HepG2 (cell line): Measurements from ENCODE around the gene NFYC. TPM values are rescaled to one million over a fixed set of nuclear protein-coding genes. Genes with fewer than 3 reads are reported as not detected.

Source experiments
- DPF2 ChIP-seq: sonication (generic); formaldehyde crosslinking; IDR thresholded peaks from 2 replicates; pipeline ENCODE4 v1.4.0; 2020; ENCODE audit warnings: mild to moderate bottlenecking, low read depth, missing genetic modification reagents, borderline replicate concordance
- EHMT2 ChIP-seq: fragments of 200-600 bp; sonication (generic); IDR thresholded peaks from 2 replicates; pipeline ENCODE4 v1.7.0; 2017; ENCODE audit warnings: antibody characterized with exemption, low read depth, low read length, borderline replicate concordance
- FOXA1 ChIP-seq, 2 experiments: fragments of 450-650 bp in 1 of 2; sonication (generic) in 1 of 2; formaldehyde crosslinking in 1 of 2; IDR thresholded peaks; 2 replicates each; pipeline versions ENCODE4 v1.4.0 to v1.6.1; 2016 to 2020; ENCODE audit warnings: missing genetic modification reagents in 1 of 2
- ISX ChIP-seq: sonication (generic); formaldehyde crosslinking; conservative IDR thresholded peaks from 2 replicates; pipeline ENCODE4 v1.5.0; 2020; ENCODE audit warnings: missing genetic modification reagents
- KLF6 ChIP-seq: IDR thresholded peaks from 2 replicates; pipeline ENCODE4 v1.8.0; 2016; ENCODE audit warnings: missing biosample characterization, missing genetic modification reagents
- KMT2A ChIP-seq: sonication (generic); formaldehyde crosslinking; IDR thresholded peaks from 2 replicates; pipeline ENCODE4 v1.4.0; 2020; ENCODE audit warnings: missing genetic modification reagents
- NCOR1 ChIP-seq: fragments of 200-600 bp; sonication (generic); IDR thresholded peaks from 2 replicates; pipeline ENCODE4 v1.7.0; 2017; ENCODE audit warnings: antibody characterized with exemption, low read length, borderline replicate concordance
- NR2F6 ChIP-seq, 2 experiments: IDR thresholded peaks; 2 replicates each; pipeline ENCODE4 v1.6.1; 2016; ENCODE audit warnings: antibody characterized with exemption in 1 of 2, mild to moderate bottlenecking in 1 of 2
- PATZ1 ChIP-seq: sonication (generic); formaldehyde crosslinking; IDR thresholded peaks from 2 replicates; pipeline ENCODE4 v1.4.0; 2020; ENCODE audit warnings: missing genetic modification reagents
- PITX1 ChIP-seq: sonication (generic); formaldehyde crosslinking; IDR thresholded peaks from 2 replicates; pipeline ENCODE4 v1.5.1; 2020; ENCODE audit warnings: mild to moderate bottlenecking, missing genetic modification reagents
- RARA ChIP-seq: IDR thresholded peaks from 2 replicates; pipeline ENCODE4 v1.6.1; 2016; ENCODE audit warnings: missing genetic modification reagents, missing compliant biosample characterization
- REL ChIP-seq: sonication (generic); formaldehyde crosslinking; conservative IDR thresholded peaks from 2 replicates; pipeline ENCODE4 v1.8.0; 2022; ENCODE audit warnings: mild to moderate bottlenecking, missing genetic modification reagents, moderate library complexity
- RXRA ChIP-seq: sonication (generic); formaldehyde crosslinking; IDR thresholded peaks from 2 replicates; pipeline ENCODE4 v1.5.1; 2020; ENCODE audit warnings: missing genetic modification reagents
- RXRB ChIP-seq: IDR thresholded peaks from 2 replicates; pipeline ENCODE4 v1.6.1; 2016; ENCODE audit warnings: borderline replicate concordance, missing genetic modification reagents, missing compliant biosample characterization
- SALL1 ChIP-seq: sonication (generic); formaldehyde crosslinking; IDR thresholded peaks from 2 replicates; pipeline ENCODE4 v1.8.0; 2022; ENCODE audit warnings: mild to moderate bottlenecking, missing genetic modification reagents
- SAP130 ChIP-seq: IDR thresholded peaks from 2 replicates; pipeline ENCODE4 v1.6.1; 2016; ENCODE audit warnings: low read depth
- SKI ChIP-seq: fragments of 450-650 bp; IDR thresholded peaks from one replicate; pipeline ENCODE4 v1.6.1; 2018; ENCODE audit warnings: mild to moderate bottlenecking; ENCODE audit not compliant: partially characterized antibody
- YEATS4 ChIP-seq: sonication (generic); formaldehyde crosslinking; IDR thresholded peaks from 2 replicates; pipeline ENCODE4 v1.4.0; 2020; ENCODE audit warnings: missing genetic modification reagents, borderline replicate concordance
- ZBTB7A ChIP-seq: sonication (generic); formaldehyde crosslinking; IDR thresholded peaks from 2 replicates; pipeline ENCODE4 v1.8.0; 2022; ENCODE audit warnings: mild to moderate bottlenecking, missing genetic modification reagents
- ZKSCAN8 ChIP-seq: IDR thresholded peaks from 2 replicates; pipeline ENCODE4 v1.6.1; 2016; ENCODE audit warnings: borderline replicate concordance, missing genetic modification reagents, missing compliant biosample characterization
- ZNF446 ChIP-seq: sonication (generic); formaldehyde crosslinking; IDR thresholded peaks from 2 replicates; pipeline ENCODE4 v1.5.0; 2020; ENCODE audit warnings: mild to moderate bottlenecking, missing genetic modification reagents
- polyA plus RNA-seq, 8 experiments: library from polyadenylated mRNA; depleted of rRNA in 3 of 8; stranded (reverse) in 7 of 8; unstranded in 1 of 8; fragments of >200 nt; fragmentation: Illumina TruSeq in 4 of 8; extraction: Trizol in 4 of 8; gene quantifications; 2 replicates each; pipeline versions ENCODE4 v1.2.1 to v1.2.3, GENCODE V29; 2011 to 2016; ENCODE audit warnings: low read depth in 4 of 8, missing spikeins in 1 of 8, mixed read lengths in 1 of 8; ENCODE audit not compliant: insufficient read depth in 1 of 8
- total RNA-seq, 5 experiments: library from RNA; depleted of rRNA; stranded (reverse); fragments of >200 nt; fragmentation: Illumina TruSeq; extraction: Trizol; gene quantifications; 2 replicates each; pipeline ENCODE4 v1.2.3, GENCODE V29; 2016; ENCODE audit warnings: low read depth in 1 of 5
- TF ChIP-seq, protein P1 (sequence below): IDR thresholded peaks from 2 replicates; pipeline ENCODE4 v1.6.1; 2012; ENCODE audit warnings: low read depth, low read length, improper control_type of control experiment
- TF ChIP-seq, protein P2 (sequence below): sonication (generic); formaldehyde crosslinking; IDR thresholded peaks from 2 replicates; pipeline ENCODE4 v1.4.0; 2020; ENCODE audit warnings: missing genetic modification reagents, borderline replicate concordance
- TF ChIP-seq, protein P3 (sequence below): fragments of 450-650 bp; IDR thresholded peaks from 2 replicates; pipeline ENCODE4 v1.6.1; 2016

NFYC gene
- total and polyA plus RNA-seq, 2 of the 13 experiments (the other 11 are each of a cell fraction or from before 2014, with no cell fraction given), result 33.9 to 73.7 TPM

- peak; percentile 57; the same call in 1 of the 2 replicates for TF ChIP-seq EHMT2
- no peak for TF ChIP-seq FOXA1 (IDR thresholded peaks at IDR 0.05)
- TF ChIP-seq FOXA1 (CRISPR knock-in tag; IDR thresholded peaks at IDR 0.05), result peak; percentile 23; the same call in 1 of the 2 replicates
- no peak for TF ChIP-seq KLF6 (CRISPR knock-in tag)
- TF ChIP-seq PATZ1 (CRISPR knock-in tag), result peak; percentile 41; the same call in 1 of the 2 replicates
- TF ChIP-seq REL, result no peak
- TF ChIP-seq, protein P1, sequence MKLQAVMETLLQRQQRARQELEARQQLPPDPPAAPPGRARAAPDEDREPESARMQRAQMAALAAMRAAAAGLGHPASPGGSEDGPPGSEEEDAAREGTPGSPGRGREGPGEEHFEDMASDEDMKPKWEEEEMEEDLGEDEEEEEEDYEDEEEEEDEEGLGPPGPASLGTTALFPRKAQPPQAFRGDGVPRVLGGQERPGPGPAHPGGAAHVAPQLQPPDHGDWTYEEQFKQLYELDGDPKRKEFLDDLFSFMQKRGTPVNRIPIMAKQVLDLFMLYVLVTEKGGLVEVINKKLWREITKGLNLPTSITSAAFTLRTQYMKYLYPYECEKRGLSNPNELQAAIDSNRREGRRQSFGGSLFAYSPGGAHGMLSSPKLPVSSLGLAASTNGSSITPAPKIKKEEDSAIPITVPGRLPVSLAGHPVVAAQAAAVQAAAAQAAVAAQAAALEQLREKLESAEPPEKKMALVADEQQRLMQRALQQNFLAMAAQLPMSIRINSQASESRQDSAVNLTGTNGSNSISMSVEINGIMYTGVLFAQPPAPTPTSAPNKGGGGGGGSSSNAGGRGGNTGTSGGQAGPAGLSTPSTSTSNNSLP, result peak; percentile 96
- peak; percentile 31; the same call in 1 of the 2 replicates for TF ChIP-seq RXRA
- TF ChIP-seq, protein P2, sequence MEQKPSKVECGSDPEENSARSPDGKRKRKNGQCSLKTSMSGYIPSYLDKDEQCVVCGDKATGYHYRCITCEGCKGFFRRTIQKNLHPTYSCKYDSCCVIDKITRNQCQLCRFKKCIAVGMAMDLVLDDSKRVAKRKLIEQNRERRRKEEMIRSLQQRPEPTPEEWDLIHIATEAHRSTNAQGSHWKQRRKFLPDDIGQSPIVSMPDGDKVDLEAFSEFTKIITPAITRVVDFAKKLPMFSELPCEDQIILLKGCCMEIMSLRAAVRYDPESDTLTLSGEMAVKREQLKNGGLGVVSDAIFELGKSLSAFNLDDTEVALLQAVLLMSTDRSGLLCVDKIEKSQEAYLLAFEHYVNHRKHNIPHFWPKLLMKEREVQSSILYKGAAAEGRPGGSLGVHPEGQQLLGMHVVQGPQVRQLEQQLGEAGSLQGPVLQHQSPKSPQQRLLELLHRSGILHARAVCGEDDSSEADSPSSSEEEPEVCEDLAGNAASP (CRISPR knock-in tag), result peak; percentile 99
- no peak for TF ChIP-seq KMT2A
- TF ChIP-seq ZKSCAN8 (CRISPR knock-in tag), result 0 out of 2 replicates have a peak, but pooled peaks have one; percentile 33
- peak; percentile 20; the same call in 1 of the 2 replicates for TF ChIP-seq SALL1 (CRISPR knock-in tag)
- TF ChIP-seq, protein P3, sequence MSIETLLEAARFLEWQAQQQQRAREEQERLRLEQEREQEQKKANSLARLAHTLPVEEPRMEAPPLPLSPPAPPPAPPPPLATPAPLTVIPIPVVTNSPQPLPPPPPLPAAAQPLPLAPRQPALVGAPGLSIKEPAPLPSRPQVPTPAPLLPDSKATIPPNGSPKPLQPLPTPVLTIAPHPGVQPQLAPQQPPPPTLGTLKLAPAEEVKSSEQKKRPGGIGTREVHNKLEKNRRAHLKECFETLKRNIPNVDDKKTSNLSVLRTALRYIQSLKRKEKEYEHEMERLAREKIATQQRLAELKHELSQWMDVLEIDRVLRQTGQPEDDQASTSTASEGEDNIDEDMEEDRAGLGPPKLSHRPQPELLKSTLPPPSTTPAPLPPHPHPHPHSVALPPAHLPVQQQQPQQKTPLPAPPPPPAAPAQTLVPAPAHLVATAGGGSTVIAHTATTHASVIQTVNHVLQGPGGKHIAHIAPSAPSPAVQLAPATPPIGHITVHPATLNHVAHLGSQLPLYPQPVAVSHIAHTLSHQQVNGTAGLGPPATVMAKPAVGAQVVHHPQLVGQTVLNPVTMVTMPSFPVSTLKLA, result peak; percentile 44; the same call in 1 of the 2 replicates
- TF ChIP-seq YEATS4, result no peak
- TF ChIP-seq NR2F6 (IDR thresholded peaks at IDR 0.05), result peak; percentile 73
- 0 out of 2 replicates have a peak, but pooled peaks have one; percentile 65 for TF ChIP-seq NR2F6 (CRISPR knock-in tag; IDR thresholded peaks at IDR 0.05)
- TF ChIP-seq ZBTB7A (CRISPR knock-in tag), result no peak
- peak; percentile 25 for TF ChIP-seq SKI
- TF ChIP-seq NCOR1, result peak; percentile 98
- TF ChIP-seq RXRB (CRISPR knock-in tag), result peak; percentile 98
- TF ChIP-seq ZNF446 (CRISPR knock-in tag), result no peak
- TF ChIP-seq ISX, result no peak
- TF ChIP-seq SAP130 (CRISPR knock-in tag), result peak; percentile 75
- peak; percentile 61 for TF ChIP-seq RARA (CRISPR knock-in tag)
- TF ChIP-seq DPF2 (CRISPR knock-in tag), result peak; percentile 60; the same call in 1 of the 2 replicates
- 0 out of 2 replicates have a peak, but pooled peaks have one; percentile 24 for TF ChIP-seq PITX1 (CRISPR knock-in tag)
Measured at GRCh38 chr1:40758578-40759343, 67.3 kb downstream of the NFYC start (continued).
